ENCODE results near the gene TRIM38.

TRIM38 gene

DNA sequence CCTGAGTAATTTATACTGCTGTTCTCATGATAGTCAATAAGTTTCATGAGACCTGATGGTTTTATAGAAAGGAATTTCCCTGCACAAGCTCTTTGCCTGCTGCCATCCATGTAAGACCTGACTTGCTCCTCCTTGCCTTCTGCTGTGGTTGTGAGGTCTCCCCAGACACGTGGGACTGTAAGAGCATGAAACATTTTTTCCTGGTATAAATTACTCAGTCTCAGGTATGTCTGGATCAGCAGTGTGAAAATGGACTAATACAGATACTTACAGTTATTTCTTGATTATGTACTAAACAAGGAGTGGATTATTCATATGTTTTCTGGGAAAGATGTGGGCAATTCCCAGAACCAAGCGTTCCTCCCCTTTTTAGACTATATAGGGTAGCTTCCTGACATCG, 1.9 kb upstream of the TRIM38 start:
- Histone ChIP-seq H3K9ac (ENCODE audit: insufficient read length, low read depth) (no peak overlapping the region), H3K4me1 (ENCODE audit: insufficient read depth, insufficient read length) (no peaks in the 10 kb centered on the region), H3K27me3 (ENCODE audit: insufficient read depth, insufficient read length) (no peaks in the 10 kb centered on the region)

GRCh38 chr6:25961619-25962148, 918 bp upstream of the TRIM38 start:
- no peaks in the 10 kb centered on the region for H3K36me3 ChIP-seq (ENCODE audit: insufficient read depth, insufficient read length, low read length)
- DNase-seq (ENCODE audit: low read depth, low spot score), result no peak
- H3K4me1 ChIP-seq (ENCODE audit: insufficient read depth, insufficient read length), result no peaks in the 10 kb centered on the region
- TF ChIP-seq SUZ12 (IDR thresholded peaks at IDR 0.05; ENCODE audit: extremely low read depth, insufficient read depth, insufficient read length) (no peak), ZNF274 (IDR thresholded peaks at IDR 0.05; ENCODE audit: low read depth, low read length) (no peak), YY1 (IDR thresholded peaks at IDR 0.05; ENCODE audit: insufficient read depth, insufficient read length) (no peak)
- no peak overlapping the region for H3K9ac ChIP-seq (ENCODE audit: insufficient read length, low read depth)
- H3K4me3 ChIP-seq (ENCODE audit: insufficient read length, low read depth), result no peak overlapping the region
- H3K9me3 ChIP-seq (ENCODE audit: insufficient read depth, low read length), result peaks cover 17% of the 10 kb centered on the region; the same call in 1 of the 2 replicates
- no peaks in the 10 kb centered on the region for H3K27me3 ChIP-seq (ENCODE audit: insufficient read depth, insufficient read length)

More for the DNA sequence above, 1.9 kb upstream of the TRIM38 start:
- Histone ChIP-seq H3K36me3 (ENCODE audit: insufficient read depth, insufficient read length, low read length) (no peaks in the 10 kb centered on the region), H3K9me3 (ENCODE audit: insufficient read depth, low read length) (peaks cover 17% of the 10 kb centered on the region; the same call in 1 of the 2 replicates), H3K4me3 (ENCODE audit: insufficient read length, low read depth) (no peak overlapping the region)
- no peak for TF ChIP-seq YY1 (IDR thresholded peaks at IDR 0.05; ENCODE audit: insufficient read depth, insufficient read length)
- no peak for TF ChIP-seq ZNF274 (IDR thresholded peaks at IDR 0.05; ENCODE audit: low read depth, low read length)
- no peak for TF ChIP-seq SUZ12 (IDR thresholded peaks at IDR 0.05; ENCODE audit: extremely low read depth, insufficient read depth, insufficient read length)
- no peak for DNase-seq (ENCODE audit: low read depth, low spot score)

DNA sequence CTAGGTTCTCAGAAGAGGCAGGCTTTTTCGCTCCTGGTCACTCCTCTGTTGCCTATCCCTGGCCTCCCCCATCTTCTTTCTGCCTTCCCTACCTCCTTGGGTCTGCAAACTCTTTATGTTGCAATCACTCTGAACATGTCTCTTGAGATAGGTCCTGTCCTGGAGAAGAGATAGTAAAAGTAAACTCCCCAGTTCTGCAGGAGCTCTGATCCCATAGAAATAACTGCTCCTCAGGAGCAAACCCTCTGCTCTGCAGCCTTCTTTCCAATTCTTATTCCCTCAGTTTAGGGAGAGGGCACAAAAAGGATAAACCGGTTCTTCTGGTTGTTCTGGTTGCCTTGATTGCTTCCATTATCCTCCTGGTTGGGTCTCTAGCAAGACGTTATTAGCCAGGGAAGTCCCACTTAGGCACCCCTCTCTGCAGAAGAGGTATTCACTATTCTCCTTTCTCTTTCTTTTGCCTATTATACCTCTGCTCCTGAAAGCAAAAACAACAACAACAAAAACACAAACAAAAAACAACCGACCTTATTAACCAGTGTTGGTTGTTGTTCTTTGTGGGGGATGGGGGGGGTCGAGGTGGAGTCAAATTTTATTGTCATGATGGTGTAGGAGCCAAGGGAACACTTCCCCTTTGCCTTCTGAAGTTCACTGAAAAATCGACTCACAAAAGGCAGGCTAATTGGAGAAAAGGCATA, 973 bp downstream of the TRIM38 start:
- Histone ChIP-seq H3K9me3 (ENCODE audit: insufficient read depth, low read length) (peaks cover 11% of the 10 kb centered on the region; the same call in 1 of the 2 replicates), H3K36me3 (ENCODE audit: insufficient read depth, insufficient read length, low read length) (no peaks in the 10 kb centered on the region), H3K4me1 (ENCODE audit: insufficient read depth, insufficient read length) (no peaks in the 10 kb centered on the region), H3K9ac (ENCODE audit: insufficient read length, low read depth) (no peak overlapping the region), H3K27me3 (ENCODE audit: insufficient read depth, insufficient read length) (no peaks in the 10 kb centered on the region), H3K4me3 (ENCODE audit: insufficient read length, low read depth) (no peak overlapping the region)
- no peak for DNase-seq (ENCODE audit: low read depth, low spot score)
- no peak for TF ChIP-seq SUZ12 (IDR thresholded peaks at IDR 0.05; ENCODE audit: extremely low read depth, insufficient read depth, insufficient read length)
- no peak for TF ChIP-seq YY1 (IDR thresholded peaks at IDR 0.05; ENCODE audit: insufficient read depth, insufficient read length)
- no peak for TF ChIP-seq ZNF274 (IDR thresholded peaks at IDR 0.05; ENCODE audit: low read depth, low read length)

GRCh38 chr6:25965058-25965457, 2.5 kb downstream of the TRIM38 start:
- H3K9me3 ChIP-seq (ENCODE audit: insufficient read depth, low read length), result peaks cover 1% of the 10 kb centered on the region; the same call in 1 of the 2 replicates
- DNase-seq (ENCODE audit: low read depth, low spot score), result no peak
- no peak overlapping the region for H3K9ac ChIP-seq (ENCODE audit: insufficient read length, low read depth)
- H3K4me3 ChIP-seq (ENCODE audit: insufficient read length, low read depth), result no peak overlapping the region
- H3K36me3 ChIP-seq (ENCODE audit: insufficient read depth, insufficient read length, low read length), result no peaks in the 10 kb centered on the region
- H3K27me3 ChIP-seq (ENCODE audit: insufficient read depth, insufficient read length), result no peaks in the 10 kb centered on the region
- no peak for TF ChIP-seq ZNF274 (IDR thresholded peaks at IDR 0.05; ENCODE audit: low read depth, low read length)
- no peak for TF ChIP-seq YY1 (IDR thresholded peaks at IDR 0.05; ENCODE audit: insufficient read depth, insufficient read length)
- no peak for TF ChIP-seq SUZ12 (IDR thresholded peaks at IDR 0.05; ENCODE audit: extremely low read depth, insufficient read depth, insufficient read length)
- H3K4me1 ChIP-seq (ENCODE audit: insufficient read depth, insufficient read length), result no peaks in the 10 kb centered on the region

GRCh38 chr6:25966711-25967110, 4.1 kb downstream of the TRIM38 start:
- no peak overlapping the region for H3K4me3 ChIP-seq (ENCODE audit: insufficient read length, low read depth)
- TF ChIP-seq ZNF274 (IDR thresholded peaks at IDR 0.05; ENCODE audit: low read depth, low read length) (no peak), SUZ12 (IDR thresholded peaks at IDR 0.05; ENCODE audit: extremely low read depth, insufficient read depth, insufficient read length) (no peak), YY1 (IDR thresholded peaks at IDR 0.05; ENCODE audit: insufficient read depth, insufficient read length) (no peak)
- no peaks in the 10 kb centered on the region for H3K9me3 ChIP-seq (ENCODE audit: insufficient read depth, low read length)
- no peak for DNase-seq (ENCODE audit: low read depth, low spot score)
- no peak overlapping the region for H3K9ac ChIP-seq (ENCODE audit: insufficient read length, low read depth)
- no peaks in the 10 kb centered on the region for H3K36me3 ChIP-seq (ENCODE audit: insufficient read depth, insufficient read length, low read length)
- no peaks in the 10 kb centered on the region for H3K27me3 ChIP-seq (ENCODE audit: insufficient read depth, insufficient read length)
- no peaks in the 10 kb centered on the region for H3K4me1 ChIP-seq (ENCODE audit: insufficient read depth, insufficient read length)

DNA sequence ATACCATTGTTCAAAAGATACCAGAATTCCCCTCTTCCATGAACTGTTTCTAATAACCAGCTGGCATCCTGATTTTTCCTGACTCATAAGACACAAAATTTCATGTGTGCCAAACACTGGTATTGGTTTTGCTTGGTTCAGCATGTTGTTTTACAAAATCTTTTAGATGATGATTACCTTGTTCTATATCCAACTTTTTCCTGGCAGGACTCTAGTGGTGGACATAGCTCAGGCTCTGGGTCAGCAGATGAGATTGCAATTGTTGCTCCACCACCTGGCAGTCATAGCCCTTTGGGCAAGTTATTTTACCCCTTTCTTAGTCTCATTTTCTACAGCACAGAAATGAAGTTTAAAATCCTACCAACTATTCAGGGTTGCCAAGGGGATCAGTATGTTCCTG, 6.2 kb downstream of the TRIM38 start:
- Histone ChIP-seq H3K9ac (ENCODE audit: insufficient read length, low read depth) (no peak overlapping the region), H3K4me3 (ENCODE audit: insufficient read length, low read depth) (no peak overlapping the region), H3K27me3 (ENCODE audit: insufficient read depth, insufficient read length) (no peaks in the 10 kb centered on the region), H3K9me3 (ENCODE audit: insufficient read depth, low read length) (no peaks in the 10 kb centered on the region), H3K36me3 (ENCODE audit: insufficient read depth, insufficient read length, low read length) (no peaks in the 10 kb centered on the region), H3K4me1 (ENCODE audit: insufficient read depth, insufficient read length) (no peaks in the 10 kb centered on the region)
- TF ChIP-seq SUZ12 (IDR thresholded peaks at IDR 0.05; ENCODE audit: extremely low read depth, insufficient read depth, insufficient read length) (no peak), ZNF274 (IDR thresholded peaks at IDR 0.05; ENCODE audit: low read depth, low read length) (no peak), YY1 (IDR thresholded peaks at IDR 0.05; ENCODE audit: insufficient read depth, insufficient read length) (no peak)
- no peak for DNase-seq (ENCODE audit: low read depth, low spot score)

DNA sequence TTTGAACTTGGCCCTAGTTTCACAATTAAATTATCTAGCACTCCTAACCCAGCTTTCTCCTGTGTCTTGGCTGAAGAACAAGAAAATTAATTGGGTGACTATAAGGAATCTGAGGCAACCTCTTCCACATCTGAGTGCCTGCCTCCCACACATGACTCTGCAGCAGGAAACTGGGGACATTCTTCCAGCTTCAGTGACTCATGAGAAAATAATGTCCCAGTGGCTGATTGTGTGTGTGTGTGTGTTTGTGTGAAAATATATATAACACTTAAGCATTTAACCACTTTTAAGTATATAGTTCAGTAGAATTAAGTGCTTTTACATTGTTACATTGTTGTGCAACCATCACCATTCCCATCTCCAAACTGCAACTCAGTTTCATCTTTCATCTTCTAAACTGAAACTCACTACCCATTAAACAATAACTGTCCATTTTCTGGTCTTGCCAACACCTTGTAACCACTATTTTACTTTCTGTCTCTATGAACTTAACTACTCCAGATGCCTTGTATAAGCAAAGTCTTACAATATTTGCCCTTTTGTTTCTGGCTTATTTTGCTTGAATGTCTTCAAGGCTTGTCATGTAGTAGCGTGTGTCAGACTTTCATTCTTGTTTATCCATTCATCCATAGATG, 8.7 kb downstream of the TRIM38 start:
- Histone ChIP-seq H3K27me3 (ENCODE audit: insufficient read depth, insufficient read length) (no peaks in the 10 kb centered on the region), H3K4me3 (ENCODE audit: insufficient read length, low read depth) (no peak overlapping the region), H3K36me3 (ENCODE audit: insufficient read depth, insufficient read length, low read length) (no peaks in the 10 kb centered on the region), H3K9ac (ENCODE audit: insufficient read length, low read depth) (no peak overlapping the region), H3K9me3 (ENCODE audit: insufficient read depth, low read length) (no peaks in the 10 kb centered on the region), H3K4me1 (ENCODE audit: insufficient read depth, insufficient read length) (no peaks in the 10 kb centered on the region)
- no peak for DNase-seq (ENCODE audit: low read depth, low spot score)
- TF ChIP-seq ZNF274 (IDR thresholded peaks at IDR 0.05; ENCODE audit: low read depth, low read length) (no peak), YY1 (IDR thresholded peaks at IDR 0.05; ENCODE audit: insufficient read depth, insufficient read length) (no peak)
